ENCODE measurements around the gene CCNY.

GRCh38 chr10:35423505-35424306 lies 87.4 kb downstream of the CCNY start:
- no peak for TF ChIP-seq CTCF (IDR thresholded peaks at IDR 0.05)
- no peak for TF ChIP-seq EZH2 (IDR thresholded peaks at IDR 0.05; ENCODE audit: borderline replicate concordance, insufficient read depth, low read depth, low read length, poor library complexity, severe bottlenecking)
